HT1080 (cell line): ENCODE measurements around the gene PRG2. TPM values are rescaled to one million over a fixed set of nuclear protein-coding genes. Genes with fewer than 3 reads are reported as not detected.
"Not testable (repeated sequence)": the region's sequence is repeated elsewhere in the genome, so short reads cannot be mapped to it uniquely, and the experiment has no call there.

Experiments used
- DNase-seq: peaks from one replicate; pipeline ENCODE4 v3.0.0-alpha.2; 2015; ENCODE audit warnings: low read depth
- total RNA-seq: library from RNA; depleted of rRNA; stranded (reverse); fragments of >200 nt; shearing (Covaris generic); gene quantifications from 2 replicates; pipeline ENCODE4 v1.2.3, GENCODE V29; 2014; rRNA removed

PRG2 gene
- total RNA-seq, 1 experiment from 2014 or later, result not detected

DNA sequence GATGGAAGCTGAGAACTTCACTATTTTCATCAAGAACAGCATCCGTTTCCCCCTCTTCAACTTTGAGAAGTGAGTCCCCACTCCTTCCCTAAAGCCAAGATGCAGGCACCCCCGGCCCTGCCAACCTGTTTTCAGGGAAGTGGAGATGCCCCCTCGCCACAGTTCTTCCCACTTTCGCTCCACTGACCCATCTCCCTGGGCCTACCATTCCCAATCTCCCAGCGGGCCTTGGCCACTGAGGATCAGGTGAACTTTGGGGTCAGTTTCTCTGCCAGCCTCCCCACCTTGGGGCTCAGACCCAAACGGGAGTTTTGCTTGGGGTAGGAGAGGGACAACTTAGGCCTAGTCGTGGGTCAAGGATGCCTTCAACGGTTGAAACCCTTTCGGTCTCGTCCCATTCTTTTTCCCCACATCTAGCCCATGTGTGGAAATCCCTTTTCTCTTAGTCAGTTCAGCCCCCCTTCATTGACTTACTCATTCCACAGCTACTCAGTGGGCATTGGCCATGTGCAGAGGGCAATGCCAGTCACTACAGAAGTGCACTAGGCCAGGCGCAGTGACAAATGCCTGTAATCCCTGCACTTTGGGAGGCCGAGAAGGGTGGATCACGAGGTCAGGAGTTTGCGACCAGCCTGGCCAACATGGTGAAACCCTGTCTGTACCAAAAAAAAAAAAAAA, 41.7 kb downstream of the PRG2 start:
- DNase-seq, result no peak

DNA sequence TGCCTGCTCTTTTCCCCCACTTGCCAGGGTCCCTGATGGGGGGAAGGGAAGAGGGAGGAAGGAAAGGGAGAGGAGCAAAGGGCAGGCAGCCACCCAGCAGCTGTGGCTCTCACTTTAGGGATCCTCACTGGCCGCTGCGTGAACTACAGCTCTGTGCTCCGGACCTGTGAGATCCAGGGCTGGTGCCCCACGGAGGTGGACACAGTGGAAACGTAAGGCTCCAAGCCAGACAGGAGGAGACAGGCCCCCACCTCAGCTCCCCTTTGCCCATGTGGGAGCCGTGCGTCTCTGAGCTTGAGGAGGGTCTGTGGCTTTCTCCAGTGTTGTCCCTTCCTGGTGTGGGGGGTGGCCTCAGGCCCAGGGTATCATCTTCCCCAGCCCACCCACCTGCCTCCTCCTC, 42.4 kb downstream of the PRG2 start:
- no peak for DNase-seq

DNA sequence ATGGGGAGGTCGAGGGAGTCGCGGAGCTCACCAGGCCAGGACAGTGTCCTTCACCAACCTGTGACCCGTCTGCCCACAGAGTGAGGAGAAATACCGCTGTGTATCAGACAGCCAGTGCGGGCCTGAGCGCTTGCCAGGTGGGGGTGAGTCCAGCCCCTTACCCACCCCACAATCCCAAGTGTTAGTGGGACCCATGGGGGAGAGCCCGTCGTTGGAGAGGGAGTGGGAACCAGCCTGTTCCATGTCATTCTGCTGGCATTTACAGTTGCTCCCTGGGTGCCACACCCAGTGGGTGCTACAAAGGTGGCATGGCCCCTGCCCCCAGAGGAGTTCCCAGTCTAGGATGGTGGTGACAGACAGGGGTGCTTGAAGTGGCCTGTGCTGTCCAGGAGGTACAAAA, 43.1 kb downstream of the PRG2 start:
- no peak for DNase-seq

DNA sequence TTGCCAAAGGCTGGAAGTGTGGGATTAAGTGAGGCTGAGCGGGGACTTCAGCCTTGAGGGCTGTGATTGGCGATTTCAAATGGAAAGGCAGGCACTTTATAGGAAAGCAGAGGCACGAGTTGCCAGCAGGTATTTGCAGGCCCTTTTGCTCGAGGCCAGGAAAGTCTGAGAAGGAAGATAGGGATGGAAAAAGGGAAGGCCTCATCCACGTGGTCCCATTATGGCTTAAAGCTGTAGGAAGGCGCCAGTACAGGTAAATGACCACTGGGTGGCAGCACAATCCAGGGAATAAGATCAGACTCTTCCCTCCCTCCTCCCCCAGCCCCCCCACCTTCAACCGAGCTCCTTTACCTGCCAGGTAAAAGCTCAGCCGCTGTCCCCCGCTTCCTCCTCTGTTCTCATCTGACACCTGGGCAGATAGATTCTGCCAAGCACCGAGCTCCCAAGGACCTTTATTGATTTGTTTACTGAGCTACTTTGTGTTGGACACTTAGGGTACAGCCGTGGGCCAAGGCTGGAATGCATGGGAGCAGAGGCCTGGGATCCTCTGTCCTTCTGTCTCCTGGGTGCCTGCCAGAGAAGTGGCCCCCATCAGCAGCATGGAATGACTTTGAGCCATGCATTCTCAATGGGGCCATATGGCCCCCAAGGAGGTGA, 44.8 kb downstream of the PRG2 start:
- DNase-seq, result peak; percentile 53

DNA sequence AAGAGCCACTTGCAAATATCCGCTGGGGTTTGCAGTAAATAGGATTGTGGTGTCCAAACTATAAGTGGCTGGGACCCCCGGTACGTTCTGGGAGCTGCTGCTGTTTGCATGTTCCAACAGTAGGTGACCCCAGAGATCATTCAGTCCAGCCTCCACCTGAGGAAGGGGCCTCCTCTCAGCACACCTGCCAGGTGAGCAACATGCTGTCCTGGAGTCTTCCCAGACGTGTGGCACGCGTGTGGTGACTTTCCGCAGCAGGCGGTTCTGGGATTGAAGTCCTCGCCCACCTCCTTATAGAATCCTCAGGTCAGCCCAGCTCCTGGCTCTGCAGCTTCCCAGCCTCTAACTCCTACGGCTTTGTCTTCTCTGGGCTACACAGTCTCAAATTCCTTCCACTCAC, 45.6 kb downstream of the PRG2 start:
- no peak for DNase-seq

DNA sequence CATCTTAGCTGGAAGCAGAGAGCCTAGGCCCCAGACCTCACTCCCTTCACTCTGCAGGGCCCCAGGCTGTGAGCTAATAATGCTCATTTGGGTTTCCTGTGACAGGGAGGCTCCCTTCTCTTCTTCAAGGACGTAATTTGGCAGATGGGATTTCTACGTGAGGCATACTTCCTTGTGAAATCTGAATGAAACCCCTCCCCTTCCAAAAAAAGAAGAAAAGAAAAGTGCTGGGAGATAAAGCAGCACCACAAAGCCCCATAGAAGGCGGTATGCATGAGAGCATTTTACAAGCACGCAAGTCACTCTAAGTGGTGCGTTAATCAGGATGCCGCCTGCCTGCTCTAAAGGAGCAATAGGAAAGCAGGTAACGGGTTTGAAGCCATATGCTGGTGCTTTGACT, 46.6 kb downstream of the PRG2 start:
- DNase-seq, result no peak

DNA sequence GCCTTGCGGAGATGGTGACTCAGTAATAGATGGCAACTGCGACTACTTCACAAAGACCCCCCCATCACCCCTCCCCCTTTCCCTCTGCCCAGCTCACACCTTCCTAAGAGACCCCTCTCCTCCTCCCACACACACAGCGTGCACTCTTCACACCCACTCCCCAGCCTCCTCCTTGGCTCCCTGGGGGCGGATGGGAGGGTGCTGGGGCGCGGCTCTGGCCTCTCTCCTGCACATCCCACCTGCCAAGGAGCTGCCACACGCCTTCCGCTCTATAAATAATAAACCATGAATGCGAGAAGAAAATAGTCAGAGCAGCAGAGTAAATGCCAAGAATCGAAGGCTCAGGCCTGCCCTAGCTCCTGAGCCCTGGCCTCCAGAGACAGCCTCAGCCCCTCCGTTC, 47.7 kb downstream of the PRG2 start:
- DNase-seq, result no peak

DNA sequence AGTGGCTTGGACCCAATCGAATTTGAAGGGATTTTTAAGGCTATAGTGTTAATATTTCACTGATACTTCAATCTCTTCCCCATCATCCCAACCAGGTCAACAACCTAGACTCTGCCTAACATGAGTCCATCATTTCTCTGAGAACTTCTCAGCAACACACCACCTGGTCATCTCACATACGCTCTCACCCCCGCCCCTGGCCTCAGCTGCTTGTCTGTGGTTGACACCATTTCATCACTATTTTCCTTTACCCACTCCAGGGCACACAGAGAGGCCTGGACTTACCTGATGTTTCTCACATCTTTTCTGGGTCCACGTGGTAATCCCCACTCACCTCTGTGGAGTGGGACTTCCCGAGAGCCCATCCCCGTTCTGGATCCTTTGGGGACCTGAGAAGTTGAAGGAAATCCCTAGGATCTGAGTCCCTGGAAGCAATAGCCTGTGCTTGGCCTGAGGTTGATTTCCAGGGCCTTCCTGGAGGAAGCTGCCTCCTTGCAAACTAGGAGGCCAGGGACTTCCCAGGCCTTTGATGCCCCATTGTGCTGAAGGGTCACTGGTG, 49.1 kb downstream of the PRG2 start:
- DNase-seq, result no peak

DNA sequence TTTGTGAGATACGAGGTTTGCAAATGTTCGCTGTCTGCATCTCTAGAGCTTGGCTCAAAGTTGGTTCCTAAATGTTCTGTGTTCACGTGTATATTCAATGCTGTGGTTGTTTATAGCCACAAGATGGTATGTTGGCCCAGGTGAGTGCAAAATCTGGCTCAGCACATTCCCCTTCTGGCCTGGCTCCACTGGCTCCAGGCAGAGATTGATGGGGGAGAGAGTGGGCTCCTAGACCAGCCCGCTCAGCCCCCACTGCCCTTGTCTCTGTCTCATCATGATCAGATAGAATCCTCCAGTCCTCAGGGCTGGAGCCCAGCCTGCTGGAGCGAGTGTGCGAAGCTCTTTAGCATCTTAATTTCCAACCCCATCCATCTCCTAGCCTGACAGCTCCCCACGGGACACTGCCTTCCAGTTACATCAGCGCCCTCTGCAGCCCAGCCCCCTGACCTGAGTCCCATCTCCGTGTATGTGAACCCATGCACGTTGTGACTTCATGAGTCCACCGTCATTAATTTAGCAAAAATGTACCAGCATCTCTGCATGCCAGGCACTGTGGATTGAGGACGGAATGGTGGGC, 50.3 kb downstream of the PRG2 start:
- no peak for DNase-seq

DNA sequence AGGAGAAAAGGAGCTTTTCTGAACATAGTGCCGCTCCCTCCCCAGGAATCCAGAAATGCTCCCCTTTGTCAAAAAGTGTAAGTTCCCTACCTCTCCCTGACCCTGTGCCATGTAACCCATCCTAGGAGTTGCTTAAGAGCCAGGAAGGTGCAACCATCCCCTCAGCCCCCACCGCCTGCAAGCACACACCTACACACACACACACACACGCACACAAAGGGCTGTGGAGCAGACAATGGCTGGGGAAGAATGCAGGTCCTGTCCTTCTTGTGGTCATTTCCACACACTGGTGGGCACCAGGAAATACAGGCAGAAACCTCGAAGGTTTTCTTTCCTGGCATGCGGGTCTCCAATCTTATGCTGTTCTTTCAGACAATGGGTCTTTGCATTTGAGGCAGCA, 51.1 kb downstream of the PRG2 start:
- DNase-seq, result no peak

DNA sequence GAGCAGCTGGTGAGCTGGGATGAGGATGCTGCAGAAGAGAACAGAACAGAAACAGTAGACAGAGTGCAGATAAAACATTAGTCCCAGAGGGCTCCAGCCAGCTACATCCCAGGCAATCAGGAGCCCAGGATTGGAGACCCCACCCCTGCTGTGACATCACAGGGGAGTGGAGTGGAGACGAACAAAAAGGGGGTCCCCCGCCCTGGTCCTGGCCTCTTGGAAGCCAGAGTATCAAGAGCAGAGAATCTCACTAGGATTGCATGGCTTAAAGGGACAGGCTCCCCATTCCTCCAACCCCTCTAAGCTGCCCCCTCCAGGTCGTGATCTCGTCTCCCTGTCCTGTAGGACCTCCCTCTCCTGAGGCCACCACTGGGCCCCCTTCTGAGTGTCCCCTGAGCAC, 52.3 kb downstream of the PRG2 start, which contains the start of gene P2RX3:
P2RX3 (plus strand) TSS at position 211 of the 400 bp plus-strand sequence. CDS start 199 bp downstream, outside the sequence.
- no peak for DNase-seq

DNA sequence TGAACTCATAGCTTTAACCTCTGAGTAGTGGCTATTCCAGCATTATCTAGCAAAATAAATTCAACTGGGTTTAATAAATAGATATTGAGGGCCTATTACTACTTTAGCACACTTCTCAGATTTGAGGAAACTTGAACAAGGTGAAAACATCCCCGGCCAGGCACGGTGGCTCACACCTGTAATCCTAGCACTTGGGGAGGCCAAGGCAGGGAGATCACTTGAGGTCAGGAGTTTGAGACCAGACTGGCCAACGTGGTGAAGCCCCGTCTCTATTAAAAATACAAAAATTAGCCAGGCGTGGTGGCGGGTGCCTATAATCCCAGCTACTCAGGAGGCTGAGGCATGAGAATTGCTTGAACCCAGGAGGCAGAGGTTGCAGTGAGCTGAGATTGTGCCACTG, 53.6 kb downstream of the PRG2 start:
- not testable (repeated sequence) for DNase-seq

Other genes with a start within 250 kb of the PRG2 start
- gene LRRC55, start 208.7 kb downstream of the PRG2 start, total RNA-seq, result not detected in 2 replicates
- gene APLNR, start 153.4 kb downstream of the PRG2 start, total RNA-seq, result not detected in 2 replicates
- gene TNKS1BP1, start 65.7 kb downstream of the PRG2 start, total RNA-seq, result 39.8 and 57.0 TPM in 2 replicates
- gene SSRP1, start 54.8 kb downstream of the PRG2 start, total RNA-seq, result 206 and 249 TPM in 2 replicates
- gene P2RX3, start 52.3 kb downstream of the PRG2 start, total RNA-seq, result not detected in 2 replicates
- not detected in 2 replicates for gene PRG3, start 9.5 kb downstream of the PRG2 start, total RNA-seq
- 81.0 and 87.2 TPM in 2 replicates for gene SLC43A3, start 36.5 kb upstream of the PRG2 start, total RNA-seq
- 5.6 and 11.3 TPM in 2 replicates for gene RTN4RL2, start 69.9 kb upstream of the PRG2 start, total RNA-seq
- 13.6 and 14.5 TPM in 2 replicates for gene SLC43A1, start 125.1 kb upstream of the PRG2 start, total RNA-seq
- gene TIMM10, start 140.1 kb upstream of the PRG2 start, total RNA-seq, result 115 and 191 TPM in 2 replicates
- not detected in 2 replicates for gene SMTNL1, start 146.9 kb upstream of the PRG2 start, total RNA-seq
- gene UBE2L6, start 177.0 kb upstream of the PRG2 start, total RNA-seq, result 37.3 and 51.2 TPM in 2 replicates
- gene SERPING1, start 207.0 kb upstream of the PRG2 start, total RNA-seq, result not detected in 2 replicates